Measurements from ENCODE around the gene LDAH. TPM values are rescaled to one million over a fixed set of nuclear protein-coding genes. Genes with fewer than 3 reads are reported as not detected.

The LDAH gene
- total and polyA plus RNA-seq, 10 of the 15 experiments (the other 5 are each of a cell fraction or from before 2014, with no cell fraction given) = 17.9 to 44.7 (median 30.0) TPM

- no peak overlapping the region for H3K4me3 ChIP-seq
- peak overlapping the region; percentile 80 for H3K4me2 ChIP-seq (ENCODE audit: control insufficient read depth, insufficient read depth)
- peaks cover 37% of the 10 kb centered on the region for H3K4me1 ChIP-seq (ENCODE audit: control insufficient read depth, insufficient read depth, low read length)
- H4K20me1 ChIP-seq (ENCODE audit: control insufficient read depth, insufficient read depth) = no peaks in the 10 kb centered on the region
- in situ Hi-C loops (cut with MboI) (no loop called here), intact Hi-C loops (cut with micrococcal nuclease; ENCODE audit: unreplicated experiment) (no loop called here)
- WGBS (ENCODE audit: insufficient coverage, insufficient replicate concordance, low lambda C conversion rate, missing lambda C conversion rate) = 9% methylated on average over 6 of the region's 6 CpGs
- H3K9ac ChIP-seq (ENCODE audit: control insufficient read depth, insufficient read depth, low read length) = no peak overlapping the region
- TF ChIP-seq RCOR1 (conservative IDR thresholded peaks at IDR 0.05; ENCODE audit: low read depth, low read length) (no peak), EED (IDR thresholded peaks at IDR 0.05; ENCODE audit: low read depth) (no peak), RUNX3 (IDR thresholded peaks at IDR 0.05; ENCODE audit: low read length) (0 out of 2 replicates have a peak, but pooled peaks have one; percentile 13)
- BruUV-seq (replicated peaks) = no TSS peak
- ChIA-PET RAD21 (ENCODE audit: unreplicated experiment) (interaction anchor here (0.8 to 2.9 kb wide), 5 partner anchors 10 to 286 kb away, joined by 3 to 9 read pairs (median 4); partner anchors contain the start of gene HS1BP3), SMC1A (ENCODE audit: uncharacterized antibody, unreplicated experiment) (interaction anchor here (0.6 to 2.8 kb wide), 7 partner anchors 14 to 292 kb away, joined by 3 to 9 read pairs (median 4); no protein-coding TSS in a partner anchor), POLR2A (no interaction called here), CTCF (interaction anchor here (0.7 to 7.4 kb wide), 13 partner anchors 9 to 324 kb away, joined by 3 to 82 read pairs (median 3); partner anchors contain the start of gene HS1BP3)
- ATAC-seq (peak; percentile 89), FAIRE-seq (peak; percentile 89), DNase-seq (ENCODE audit: low read depth, low spot score) (peak; percentile 15)
- no peak overlapping the region for H2AFZ ChIP-seq (ENCODE audit: control insufficient read depth, low read depth, low read length)
- peak overlapping the region; percentile 69 for H3K27ac ChIP-seq (ENCODE audit: control insufficient read depth, insufficient read depth)
- H3K79me2 ChIP-seq (ENCODE audit: control insufficient read depth, insufficient read depth, low read length) = no peaks in the 10 kb centered on the region
- H3K27me3 ChIP-seq (replicated peaks in 1 of 2; ENCODE audit: control insufficient read depth in 2 of 2, insufficient read depth in 2 of 2, low read length in 1 of 2) = peaks cover 0 to 6% of the 10 kb centered on the region in 2 experiments; a peak in 3 of 4 replicates
- no peaks in the 10 kb centered on the region; the same call in 2 of the 3 replicates for H3K9me3 ChIP-seq (replicated peaks; ENCODE audit: control insufficient read depth, insufficient read depth, low read length)
- no peaks in the 10 kb centered on the region; a peak in 1 of 4 replicates for H3K36me3 ChIP-seq (ENCODE audit: control insufficient read depth in 2 of 2, insufficient read depth in 2 of 2, low read length in 1 of 2)
These were observed 147.1 kb downstream of the LDAH start for GRCh38 chr2:20675701-20676352.

- BruUV-seq (replicated peaks) = no TSS peak
- intact Hi-C loops (cut with micrococcal nuclease; ENCODE audit: unreplicated experiment) = no loop called here
- ChIA-PET RAD21 (ENCODE audit: unreplicated experiment) (interaction anchor here (1.3 to 2.9 kb wide), 2 partner anchors 9 to 69 kb away, joined by 4 to 9 read pairs; no protein-coding TSS in a partner anchor), CTCF (interaction anchor here (0.9 to 7.4 kb wide), 10 partner anchors 9 to 287 kb away, joined by 3 to 82 read pairs (median 4); partner anchors contain the start of gene HS1BP3), POLR2A (no interaction called here), SMC1A (ENCODE audit: uncharacterized antibody, unreplicated experiment) (interaction anchor here (0.6 to 1.2 kb wide), 5 partner anchors 14 to 293 kb away, joined by 3 to 5 read pairs (median 3); no protein-coding TSS in a partner anchor)
- in situ Hi-C loops (cut with MboI) = loop anchor here (25.0 kb wide), 1 partner anchor 437 kb away; the partner anchor contains the start of gene TDRD15
- Histone ChIP-seq H3K36me3 (ENCODE audit: control insufficient read depth in 2 of 2, insufficient read depth in 2 of 2, low read length in 1 of 2) (no peaks in the 10 kb centered on the region; a peak in 1 of 4 replicates), H3K9me3 (replicated peaks; ENCODE audit: control insufficient read depth, insufficient read depth, low read length) (no peaks in the 10 kb centered on the region; the same call in 2 of the 3 replicates), H3K4me1 (ENCODE audit: control insufficient read depth, insufficient read depth, low read length) (peaks cover 37% of the 10 kb centered on the region), H4K20me1 (ENCODE audit: control insufficient read depth, insufficient read depth) (no peaks in the 10 kb centered on the region), H2AFZ (ENCODE audit: control insufficient read depth, low read depth, low read length) (no peak overlapping the region), H3K4me3 (no peak overlapping the region), H3K4me2 (ENCODE audit: control insufficient read depth, insufficient read depth) (peak overlapping the region; percentile 80; the same call in 1 of the 2 replicates), H3K27ac (ENCODE audit: control insufficient read depth, insufficient read depth) (peak overlapping the region; percentile 69; the same call in 1 of the 2 replicates), H3K9ac (ENCODE audit: control insufficient read depth, insufficient read depth, low read length) (no peak overlapping the region), H3K27me3 (replicated peaks in 1 of 2; ENCODE audit: control insufficient read depth in 2 of 2, insufficient read depth in 2 of 2, low read length in 1 of 2) (peaks cover 0 to 6% of the 10 kb centered on the region in 2 experiments; a peak in 3 of 4 replicates), H3K79me2 (ENCODE audit: control insufficient read depth, insufficient read depth, low read length) (no peaks in the 10 kb centered on the region)
- ATAC-seq (no peak), DNase-seq (ENCODE audit: low read depth, low spot score) (no peak), FAIRE-seq (no peak)
- WGBS (ENCODE audit: insufficient coverage, insufficient replicate concordance, low lambda C conversion rate, missing lambda C conversion rate) = 71% methylated on average over 16 of the region's 16 CpGs
- TF ChIP-seq IKZF1 (conservative IDR thresholded peaks at IDR 0.05) (no peak), RAD21 (IDR thresholded peaks at IDR 0.05; ENCODE audit: insufficient read depth, low read depth, low read length) (no peak), JUND (IDR thresholded peaks at IDR 0.05; ENCODE audit: low read depth, low read length) (no peak), KDM1A (IDR thresholded peaks at IDR 0.05; ENCODE audit: borderline replicate concordance) (no peak), ZNF592 (IDR thresholded peaks at IDR 0.05) (no peak), BRCA1 (IDR thresholded peaks at IDR 0.05; ENCODE audit: low read depth, low read length) (no peak)
These were observed 147.8 kb downstream of the LDAH start for GRCh38 chr2:20674974-20675679.

Measured in GM12878 (cell line).